Right lung (tissue), 10 donors: Measurements from ENCODE around the gene CHN2. TPM values are rescaled to one million over a fixed set of nuclear protein-coding genes. Genes with fewer than 3 reads are reported as not detected.

Source experiments
- DNase-seq, 2 donors: peaks; one replicate each; pipeline ENCODE4 v3.0.0-alpha.2; 2013
- long read RNA-seq, 8 donors: transcript quantifications; one replicate each; lab custom pipeline, GENCODE V29; 2026
- polyA plus RNA-seq, 5 donors: library from polyadenylated mRNA; unstranded; fragments of 120-200 nt; gene quantifications; one replicate each; pipeline versions ENCODE4 v1.2.1 to v1.2.3, GENCODE V29; 2013; ENCODE audit warnings: inconsistent platforms in 1 of 5, low replicate concordance in 1 of 5; ENCODE audit not compliant: insufficient read length in 5 of 5, insufficient read depth in 1 of 5

Gene CHN2
- polyA plus RNA-seq, result 1 to 10 TPM; 3.2 to 4.0 (median 3.9) TPM
- long read RNA-seq, donor 1, partial matches to known transcripts, result 0 of 1 reads
- long read RNA-seq, donor 1, other reads (novel, unspliced or antisense), result 0 of 1 reads
- long read RNA-seq, donor 2, partial matches to known transcripts, result 0 of 1 reads
- long read RNA-seq, donor 2, other reads (novel, unspliced or antisense), result 0 of 1 reads
- long read RNA-seq, donor 3, result 0 reads
- long read RNA-seq, donor 4, result 0 reads
- long read RNA-seq, donor 5, result 0 reads
- long read RNA-seq, donor 6, partial matches to known transcripts, result 0 of 1 reads
- long read RNA-seq, donor 6, other reads (novel, unspliced or antisense), result 0 of 1 reads
- long read RNA-seq, donor 7, result 0 reads
- long read RNA-seq, donor 8, result 0 reads

- DNase-seq, result peak; percentile 48 to 51
Measured at GRCh38 chr7:29194594-29195427, at the start of gene CHN2. Gene CHN2, plus strand, starts transcription at chr7:29194775.

- DNase-seq, result no peak
Measured at GRCh38 chr7:29145553-29146056, 49.0 kb upstream of the CHN2 start.

- DNase-seq, result no peak
Measured at GRCh38 chr7:29146057-29146706, 48.4 kb upstream of the CHN2 start, which contains the start of gene CPVL. Gene CPVL, minus strand, starts transcription at chr7:29146537. Its CDS starts 25,476 bp downstream, at chr7:29121061.

GRCh38 chr7:29146888-29147609 is 47.5 kb upstream of the CHN2 start:
- no peak for DNase-seq

GRCh38 chr7:29147821-29148220 is 46.8 kb upstream of the CHN2 start:
- no peak for DNase-seq

- DNase-seq, result no peak
Measured at GRCh38 chr7:29149036-29149435, 45.5 kb upstream of the CHN2 start.

- DNase-seq, result no peak
Measured at GRCh38 chr7:29150856-29151255, 43.7 kb upstream of the CHN2 start.

- no peak for DNase-seq
Measured at GRCh38 chr7:29154076-29154475, 40.5 kb upstream of the CHN2 start.

- no peak for DNase-seq
Measured at GRCh38 chr7:29156907-29157452, 37.6 kb upstream of the CHN2 start.

- DNase-seq, result no peak
Measured at GRCh38 chr7:29158795-29159423, 35.7 kb upstream of the CHN2 start.

- no peak for DNase-seq
Measured at GRCh38 chr7:29160080-29160479, 34.5 kb upstream of the CHN2 start.

GRCh38 chr7:29161231-29161630 is 33.3 kb upstream of the CHN2 start:
- DNase-seq, result no peak

- DNase-seq, result no peak
Measured at GRCh38 chr7:29162577-29162976, 32.0 kb upstream of the CHN2 start.

GRCh38 chr7:29163854-29164253 is 30.7 kb upstream of the CHN2 start:
- no peak for DNase-seq

- no peak for DNase-seq
Measured at GRCh38 chr7:29167721-29168120, 26.9 kb upstream of the CHN2 start.

GRCh38 chr7:29170781-29171180 is 23.8 kb upstream of the CHN2 start:
- no peak for DNase-seq

GRCh38 chr7:29173458-29173857 is 21.1 kb upstream of the CHN2 start:
- no peak for DNase-seq

GRCh38 chr7:29177963-29178600 is 16.5 kb upstream of the CHN2 start:
- no peak for DNase-seq

GRCh38 chr7:29179115-29179514 is 15.5 kb upstream of the CHN2 start:
- DNase-seq, result no peak

GRCh38 chr7:29184599-29184998 is 10.0 kb upstream of the CHN2 start:
- DNase-seq, result no peak
